MM.1S (cell line): ENCODE measurements around the gene ABCG4.

Experiments
- DNase-seq: peaks from one replicate; pipeline ENCODE4 v3.0.0-alpha.2; 2015
- H2AFZ ChIP-seq: fragments of 300-600 bp; sonication (generic); 2 replicates; pipeline ENCODE4 v1.6.0; 2016; ENCODE audit warnings: antibody characterized with exemption, low read length
- H3F3A ChIP-seq: fragments of 300-600 bp; sonication (generic); 2 replicates; pipeline ENCODE4 v1.6.1; 2016; ENCODE audit warnings: mild to moderate bottlenecking, antibody characterized with exemption, low read length, moderate library complexity, mixed read lengths; ENCODE audit not compliant: insufficient read depth
- H3K27ac ChIP-seq: fragments of 300-600 bp; sonication (generic); 2 replicates; pipeline ENCODE4 v1.5.1; 2016; ENCODE audit warnings: mild to moderate bottlenecking, low read length
- H3K27me3 ChIP-seq: fragments of 300-600 bp; sonication (generic); replicated peaks from 2 replicates; pipeline ENCODE4 v1.6.0; 2016; ENCODE audit warnings: low read length; ENCODE audit not compliant: insufficient read depth
- H3K36me3 ChIP-seq: fragments of 300-600 bp; sonication (generic); replicated peaks from 2 replicates; pipeline ENCODE4 v1.6.1; 2016; ENCODE audit warnings: mild to moderate bottlenecking, low read length, mixed read lengths; ENCODE audit not compliant: insufficient read depth
- H3K4me1 ChIP-seq: fragments of 300-600 bp; sonication (generic); 2 replicates; pipeline ENCODE4 v1.6.1; 2016; ENCODE audit warnings: low read length, mixed read lengths
- H3K4me2 ChIP-seq: fragments of 300-600 bp; sonication (generic); 2 replicates; pipeline ENCODE4 v1.6.0; 2016; ENCODE audit warnings: low read depth, low read length
- H3K4me3 ChIP-seq: fragments of 300-600 bp; sonication (generic); 2 replicates; pipeline ENCODE4 v1.5.1; 2016; ENCODE audit warnings: low read length, mixed read lengths
- H3K79me2 ChIP-seq: fragments of 300-600 bp; sonication (generic); 2 replicates; pipeline ENCODE4 v1.6.1; 2016; ENCODE audit warnings: mixed run types, low read length, mixed read lengths
- H3K9ac ChIP-seq: fragments of 300-600 bp; sonication (generic); 2 replicates; pipeline ENCODE4 v1.6.1; 2016; ENCODE audit warnings: low read length, mixed read lengths
- H3K9me2 ChIP-seq: fragments of 300-600 bp; sonication (generic); replicated peaks from 2 replicates; pipeline ENCODE4 v1.6.1; 2016; ENCODE audit warnings: mild to moderate bottlenecking, low read length, mixed read lengths; ENCODE audit not compliant: insufficient read depth
- H3K9me3 ChIP-seq: fragments of 300-600 bp; sonication (generic); replicated peaks from 2 replicates; pipeline ENCODE4 v1.6.1; 2016; ENCODE audit warnings: mild to moderate bottlenecking, low read length, mixed read lengths; ENCODE audit not compliant: insufficient read depth
- H4K20me1 ChIP-seq: fragments of 300-600 bp; sonication (generic); 2 replicates; pipeline ENCODE4 v1.6.1; 2016; ENCODE audit warnings: mild to moderate bottlenecking, low read length, moderate library complexity, mixed read lengths; ENCODE audit not compliant: insufficient read depth
- CTCF ChIP-seq: fragments of 300-600 bp; sonication (generic); IDR thresholded peaks from 2 replicates; pipeline ENCODE4 v1.5.1; 2016; ENCODE audit warnings: antibody characterized with exemption, low read length, mixed read lengths
- EZH2 ChIP-seq: fragments of 300-600 bp; sonication (generic); optimal IDR thresholded peaks from 2 replicates; pipeline ENCODE3; 2017; ENCODE audit warnings: low read depth, mild to moderate bottlenecking, antibody characterized with exemption, low read length, mixed read lengths
- EZH2phosphoT487 ChIP-seq: fragments of 300-600 bp; sonication (generic); IDR thresholded peaks from 2 replicates; pipeline ENCODE4 v1.6.1; 2018; ENCODE audit warnings: antibody characterized with exemption, low read length

Gene ABCG4

GRCh38 chr11:119205574-119206510, 57.0 kb downstream of the ABCG4 start, which contains the start of gene CBL:
Gene CBL, plus strand, starts transcription at chr11:119206339. Its CDS starts 79 bp downstream, at chr11:119206418.
- no peaks in the 10 kb centered on the region for H3K27me3 ChIP-seq
- no peaks in the 10 kb centered on the region for H3K9me3 ChIP-seq
- peaks cover 6% of the 10 kb centered on the region; the same call in 1 of the 2 replicates for H3F3A ChIP-seq
- peaks cover 8% of the 10 kb centered on the region; the same call in 1 of the 2 replicates for H3K4me1 ChIP-seq
- H3K4me3 ChIP-seq = peak within 1 kb of the TSS; percentile 100
- H3K79me2 ChIP-seq = peaks cover 46% of the 10 kb centered on the region
- no peaks in the 10 kb centered on the region for H3K9me2 ChIP-seq
- TF ChIP-seq EZH2 (no peak), CTCF (peak; percentile 80)
- H3K36me3 ChIP-seq = no peaks in the 10 kb centered on the region
- DNase-seq = peak; percentile 89
- peak within 1 kb of the TSS; percentile 77 for H3K9ac ChIP-seq
- no peaks in the 10 kb centered on the region for H4K20me1 ChIP-seq
- peak within 1 kb of the TSS; percentile 69; the same call in 1 of the 2 replicates for H3K27ac ChIP-seq
- H2AFZ ChIP-seq = peak within 1 kb of the TSS; percentile 95
- peak within 1 kb of the TSS; percentile 97 for H3K4me2 ChIP-seq

GRCh38 chr11:119206511-119207414, 57.9 kb downstream of the ABCG4 start:
- TF ChIP-seq EZH2 (no peak), EZH2phosphoT487 (no peak), CTCF (no peak)
- peak; percentile 15 for DNase-seq
- Histone ChIP-seq H3K79me2 (peaks cover 55% of the 10 kb centered on the region), H3K36me3 (no peaks in the 10 kb centered on the region), H3K4me2 (peak overlapping the region; percentile 93), H3K27me3 (no peaks in the 10 kb centered on the region), H3K9me2 (no peaks in the 10 kb centered on the region), H3K9me3 (no peaks in the 10 kb centered on the region), H3K9ac (peak overlapping the region; percentile 77), H3K27ac (peak overlapping the region; percentile 48; the same call in 1 of the 2 replicates), H4K20me1 (no peaks in the 10 kb centered on the region), H3F3A (peaks cover 6% of the 10 kb centered on the region; the same call in 1 of the 2 replicates), H2AFZ (peak overlapping the region; percentile 84), H3K4me1 (peaks cover 8% of the 10 kb centered on the region; the same call in 1 of the 2 replicates), H3K4me3 (peak overlapping the region; percentile 100)

DNA sequence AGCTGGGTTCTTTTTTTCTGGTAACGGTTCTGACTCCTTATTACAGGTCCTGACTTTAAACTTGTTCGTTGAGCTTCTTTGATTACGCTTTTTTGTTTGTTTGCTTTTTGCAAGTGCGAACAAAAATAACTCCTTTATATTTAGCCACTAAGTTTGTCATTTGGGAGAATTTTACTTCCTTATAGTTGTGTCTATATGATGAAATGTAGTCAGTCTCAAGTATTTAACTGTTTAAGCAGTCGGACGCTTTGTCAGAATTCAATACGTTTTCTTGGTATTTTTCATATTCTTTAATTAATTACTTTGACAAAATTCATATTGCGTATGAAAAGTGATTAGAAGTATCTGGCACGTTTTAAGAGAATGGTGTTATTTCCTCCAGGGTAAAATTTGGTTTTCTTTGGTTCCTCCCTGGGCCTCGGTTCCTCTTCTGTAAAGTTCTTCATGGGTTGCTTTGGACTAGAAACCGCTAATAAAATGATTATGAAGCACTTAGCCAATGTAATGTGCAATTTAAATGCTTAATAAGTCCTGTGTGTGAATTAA, 58.6 kb downstream of the ABCG4 start:
- 0 out of 2 replicates have a peak overlapping the region, but pooled peaks have one; percentile 39 for H2AFZ ChIP-seq
- H3K9me3 ChIP-seq = no peaks in the 10 kb centered on the region
- H3K9me2 ChIP-seq = no peaks in the 10 kb centered on the region
- DNase-seq = peak; percentile 9
- peak overlapping the region; percentile 93 for H3K4me2 ChIP-seq
- peaks cover 6% of the 10 kb centered on the region; the same call in 1 of the 2 replicates for H3F3A ChIP-seq
- peak overlapping the region; percentile 100 for H3K4me3 ChIP-seq
- no peak overlapping the region for H3K27ac ChIP-seq
- TF ChIP-seq EZH2phosphoT487 (no peak), CTCF (no peak), EZH2 (no peak)
- H3K79me2 ChIP-seq = peaks cover 58% of the 10 kb centered on the region
- H4K20me1 ChIP-seq = no peaks in the 10 kb centered on the region
- H3K36me3 ChIP-seq = no peaks in the 10 kb centered on the region
- H3K27me3 ChIP-seq = no peaks in the 10 kb centered on the region
- H3K9ac ChIP-seq = peak overlapping the region; percentile 34; the same call in 1 of the 2 replicates
- H3K4me1 ChIP-seq = peaks cover 8% of the 10 kb centered on the region; the same call in 1 of the 2 replicates
